Lung (tissue), 12 donors: Measurements from ENCODE around the gene GOLGA7B. TPM values are rescaled to one million over a fixed set of nuclear protein-coding genes. Genes with fewer than 3 reads are reported as not detected.
A peak's percentile ranks its signal among the peaks of the same experiment; 100 is the strongest.

Source experiments
- ATAC-seq: fragments of 200-7000 bp; cut with Tn5 transposase; one replicate; pipeline ENCODE4 v1.9.1; 2020; ENCODE audit warnings: moderate number of reproducible peaks; ENCODE audit not compliant: insufficient read depth, low FRiP score
- DNase-seq, 3 donors: peaks; one replicate each; pipeline ENCODE4 v3.0.0-alpha.2; 2013 to 2017
- H3K27ac ChIP-seq, 2 donors: one replicate each; pipeline ENCODE4 v1.5.1; 2013; ENCODE audit warnings: mild to moderate bottlenecking in 2 of 2, moderate library complexity in 2 of 2, control low read depth in 1 of 2, inconsistent platforms in 1 of 2, low read depth in 1 of 2, low read length in 1 of 2
- H3K27me3 ChIP-seq, 3 donors: one replicate each; pipeline ENCODE4 v1.5.1; 2013; ENCODE audit warnings: low read length in 2 of 3; ENCODE audit not compliant: control insufficient read depth in 3 of 3, insufficient read depth in 3 of 3
- H3K36me3 ChIP-seq, 4 donors: one replicate each; pipeline ENCODE4 v1.5.1; 2013; ENCODE audit warnings: low read length in 4 of 4, mild to moderate bottlenecking in 1 of 4, moderate library complexity in 1 of 4; ENCODE audit not compliant: control insufficient read depth in 4 of 4, insufficient read depth in 4 of 4
- H3K4me1 ChIP-seq, 5 donors: one replicate each; pipeline ENCODE4 v1.5.1; 2013; ENCODE audit warnings: low read length in 5 of 5, mild to moderate bottlenecking in 2 of 5, moderate library complexity in 1 of 5; ENCODE audit not compliant: control insufficient read depth in 5 of 5, insufficient read depth in 5 of 5
- H3K4me3 ChIP-seq: one replicate; pipeline ENCODE4 v1.5.1; 2013; ENCODE audit warnings: mild to moderate bottlenecking, control low read depth, moderate library complexity
- H3K9ac ChIP-seq, 2 donors: one replicate each; pipeline ENCODE4 v1.5.1; 2013; ENCODE audit warnings: low read length in 2 of 2, control low read depth in 1 of 2; ENCODE audit not compliant: insufficient read depth in 1 of 2
- H3K9me3 ChIP-seq, 4 donors: one replicate each; pipeline ENCODE4 v1.5.1; 2013; ENCODE audit warnings: low read length in 3 of 4, mild to moderate bottlenecking in 1 of 4, moderate library complexity in 1 of 4; ENCODE audit not compliant: control insufficient read depth in 4 of 4, insufficient read depth in 3 of 4
- CTCF ChIP-seq: IDR thresholded peaks from 2 replicates; pipeline ENCODE4 v1.5.1; 2012; ENCODE audit warnings: mild to moderate bottlenecking; ENCODE audit errors: control extremely low read depth, extremely low read depth
- WGBS, 2 donors: extraction: QIAGEN DNeasy Blood & Tissue Kit; methylation state at CpG; one replicate each; pipeline ENCODE4 v1.1.7; 2013; 5-methylcytosine and 5-hydroxymethylcytosine counted together
- polyA plus RNA-seq, 2 donors: library from polyadenylated mRNA; stranded (reverse); fragments of 200-250 nt; gene quantifications; one replicate each; pipeline ENCODE4 v1.2.1, GENCODE V29; 2013
- total RNA-seq, 2 donors: library from RNA; depleted of rRNA in 1 of 2; stranded (reverse); fragments of >200 nt in 1 of 2; gene quantifications; one replicate each; pipeline ENCODE4 v1.2.1, GENCODE V29; 2014 to 2021
- donor health status: control.
- donor health status: control.
- donor health status: Bipolar disorder and iron deficiency.
- donor health status: healthy.
- donor health status: DM: yes; HTN: yes; CAD: no.

Gene GOLGA7B
- total and polyA plus RNA-seq, 4 donors = 0.23 to 1.2 (median 0.74) TPM

DNA sequence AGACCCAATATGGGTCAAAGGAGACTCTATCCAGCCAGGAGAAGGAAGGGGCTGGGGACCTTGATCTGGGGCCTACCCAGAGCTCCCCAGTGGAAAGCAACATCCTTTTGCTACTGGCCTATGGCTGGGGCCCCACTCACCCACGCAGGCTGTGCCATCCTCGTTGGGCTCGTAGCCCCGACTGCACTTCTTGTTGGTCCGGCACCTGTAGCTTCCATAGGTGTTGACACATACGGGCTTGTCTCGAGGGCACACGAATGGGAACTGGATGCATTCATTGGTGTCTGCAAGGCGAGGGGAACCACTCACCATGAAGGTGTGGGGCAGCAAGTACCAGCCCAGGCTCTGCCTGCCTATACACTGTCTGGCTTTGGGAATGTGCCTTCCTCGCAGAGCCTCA is 30.5 kb downstream of the GOLGA7B start:
- Histone ChIP-seq H3K9me3 (no peaks in the 10 kb centered on the region), H3K27ac (no peak overlapping the region), H3K36me3 (no peaks in the 10 kb centered on the region), H3K9ac (no peak overlapping the region), H3K4me3 (no peak overlapping the region), H3K27me3 (no peaks in the 10 kb centered on the region), H3K4me1 (peaks cover 0 to 3% (median 0%) of the 10 kb centered on the region in 5 donors)
- 94% methylated on average over 10 of the region's 10 CpGs for WGBS, 2 donors
- ATAC-seq = no peak
- TF ChIP-seq CTCF = no peak
- no peak for DNase-seq

DNA sequence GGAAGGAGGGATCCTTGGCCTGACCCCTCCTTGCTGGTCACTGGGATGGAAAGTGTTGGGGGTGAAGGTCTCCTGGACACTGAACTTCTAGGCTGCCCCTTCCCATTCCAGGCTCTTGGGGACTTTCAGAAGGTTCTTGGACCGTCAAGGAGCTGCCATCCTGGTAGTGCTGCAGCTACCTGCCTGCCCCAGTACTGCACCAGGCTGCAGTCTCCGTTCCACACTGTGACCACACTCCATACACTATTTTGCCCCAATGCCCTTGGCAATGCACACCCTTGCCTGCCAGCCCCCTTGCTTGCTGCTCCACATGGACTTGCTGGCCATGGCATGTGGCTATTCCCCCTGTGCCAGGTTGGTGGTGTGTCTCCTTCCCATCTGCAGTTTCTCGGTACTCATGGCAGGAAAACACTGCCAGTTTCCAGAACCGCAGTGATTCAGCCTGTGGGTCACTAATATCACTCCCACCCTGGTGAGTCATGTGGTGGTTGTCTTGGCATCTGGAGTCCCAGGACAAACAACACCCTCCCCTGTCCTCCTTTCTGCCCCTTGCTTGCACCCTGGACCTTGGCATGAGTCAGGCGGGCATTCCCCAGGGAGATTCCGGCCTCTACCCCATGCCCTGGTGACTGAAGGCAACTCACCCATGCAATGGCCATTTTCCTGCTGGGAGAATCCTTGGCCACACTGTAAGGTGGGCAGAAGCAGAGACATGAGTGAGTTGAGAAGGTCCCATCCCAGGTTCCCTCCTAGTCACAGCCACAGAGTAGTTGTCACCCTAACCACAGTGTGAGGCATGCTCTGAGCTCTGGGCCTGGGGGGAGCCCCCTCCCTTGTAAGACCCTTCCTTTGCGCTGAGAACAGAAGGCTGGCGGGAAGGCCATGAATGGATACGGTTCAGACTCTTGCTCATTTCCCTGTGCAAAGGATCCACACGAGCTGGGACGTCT is 32.8 kb downstream of the GOLGA7B start:
- no peaks in the 10 kb centered on the region for H3K27me3 ChIP-seq
- H3K9ac ChIP-seq = no peak overlapping the region
- no peak for TF ChIP-seq CTCF
- 79 to 85% methylated on average over 11 of the region's 11 CpGs for WGBS, 2 donors
- no peak for DNase-seq
- H3K36me3 ChIP-seq = no peaks in the 10 kb centered on the region
- no peak overlapping the region for H3K4me3 ChIP-seq
- H3K4me1 ChIP-seq = peaks cover 0 to 3% (median 0%) of the 10 kb centered on the region in 5 donors
- no peaks in the 10 kb centered on the region for H3K9me3 ChIP-seq
- peak overlapping the region in 1 of 2 donors; percentile 2 for H3K27ac ChIP-seq
- peak; percentile 66 for ATAC-seq

- H3K4me1 ChIP-seq = peaks cover 0 to 3% (median 0%) of the 10 kb centered on the region in 5 donors
- ATAC-seq (no peak), DNase-seq (no peak)
- no peak overlapping the region for H3K9ac ChIP-seq
- H3K36me3 ChIP-seq = no peaks in the 10 kb centered on the region
- H3K27ac ChIP-seq = no peak overlapping the region
- H3K9me3 ChIP-seq = no peaks in the 10 kb centered on the region
- H3K27me3 ChIP-seq = no peaks in the 10 kb centered on the region
- no peak for TF ChIP-seq CTCF
- 57 to 67% methylated on average over 3 of the region's 3 CpGs for WGBS, 2 donors
- H3K4me3 ChIP-seq = no peak overlapping the region
Measured at GRCh38 chr10:97883092-97883485, 33.4 kb downstream of the GOLGA7B start.
